Suprapubic skin (tissue), 4 donors: ENCODE data around the gene UBE2N. TPM values are rescaled to one million over a fixed set of nuclear protein-coding genes. Genes with fewer than 3 reads are reported as not detected.

Experiments used
- DNase-seq, 2 donors: peaks; one replicate each; pipeline ENCODE4 v3.0.0-alpha.2; 2019; ENCODE audit warnings: low spot score in 2 of 2
- H3K27ac ChIP-seq: fragments of 200-600 bp; sonication (generic); one replicate; pipeline ENCODE4 v1.5.1; 2019
- H3K27me3 ChIP-seq: fragments of 200-600 bp; sonication (generic); one replicate; pipeline ENCODE4 v1.5.1; 2019
- H3K36me3 ChIP-seq: fragments of 200-600 bp; sonication (generic); one replicate; pipeline ENCODE4 v1.5.1; 2019
- H3K4me1 ChIP-seq: fragments of 200-600 bp; sonication (generic); one replicate; pipeline ENCODE4 v1.5.1; 2019
- H3K4me3 ChIP-seq: fragments of 200-600 bp; sonication (generic); one replicate; pipeline ENCODE4 v1.5.1; 2019; ENCODE audit warnings: mild to moderate bottlenecking
- H3K9me3 ChIP-seq: fragments of 200-600 bp; sonication (generic); one replicate; pipeline ENCODE4 v1.5.1; 2019
- CTCF ChIP-seq, 2 donors: fragments of 200-600 bp in 1 of 2; fragments of 450-650 bp in 1 of 2; sonication (generic) in 1 of 2; IDR thresholded peaks; one replicate each; pipeline ENCODE4 v1.5.1; 2016 to 2019; ENCODE audit warnings: antibody characterized with exemption in 2 of 2, mild to moderate bottlenecking in 1 of 2, moderate library complexity in 1 of 2
- EP300 ChIP-seq: sonication (generic); formaldehyde crosslinking; IDR thresholded peaks from one replicate; pipeline ENCODE4 v1.6.1; 2017; ENCODE audit warnings: antibody characterized with exemption
- POLR2A ChIP-seq, 2 donors: fragments of 450-650 bp; IDR thresholded peaks; one replicate each; pipeline ENCODE4 v1.6.1; 2017; ENCODE audit warnings: antibody characterized with exemption in 2 of 2, mild to moderate bottlenecking in 2 of 2, moderate library complexity in 2 of 2
- POLR2AphosphoS5 ChIP-seq, 3 donors: sonication (generic); formaldehyde crosslinking; IDR thresholded peaks; one replicate each; pipeline ENCODE4 v1.6.1; 2017; ENCODE audit warnings: antibody characterized with exemption in 3 of 3
- WGBS: methylation state at CpG from one replicate; pipeline ENCODE4 v1.1.5; 2018; 5-methylcytosine and 5-hydroxymethylcytosine counted together
- total RNA-seq, 4 donors: library from RNA; depleted of rRNA; stranded (reverse); fragments of >200 nt; gene quantifications; one replicate each; pipeline ENCODE4 v1.1.0, GENCODE V29; 2016

UBE2N gene
- total RNA-seq, 4 donors from 2014 or later: 23.1 to 71.3 (median 54.3) TPM

GRCh38 chr12:93368766-93369165 lies 73.0 kb downstream of the UBE2N start:
- Histone ChIP-seq H3K4me3 (no peak overlapping the region), H3K4me1 (no peaks in the 10 kb centered on the region), H3K9me3 (no peaks in the 10 kb centered on the region), H3K36me3 (no peaks in the 10 kb centered on the region), H3K27ac (no peak overlapping the region), H3K27me3 (no peaks in the 10 kb centered on the region)
- TF ChIP-seq EP300 (no peak), POLR2AphosphoS5 (IDR thresholded peaks at IDR 0.05) (no peak), POLR2A (IDR thresholded peaks at IDR 0.05) (no peak)
- 97% methylated on average over 3 of the region's 3 CpGs for WGBS
- DNase-seq: no peak

- H3K27me3 ChIP-seq: no peaks in the 10 kb centered on the region
- DNase-seq: no peak
- H3K4me1 ChIP-seq: no peaks in the 10 kb centered on the region
- no peaks in the 10 kb centered on the region for H3K36me3 ChIP-seq
- no peaks in the 10 kb centered on the region for H3K9me3 ChIP-seq
- no peak overlapping the region for H3K4me3 ChIP-seq
- no peak overlapping the region for H3K27ac ChIP-seq
- no peak for TF ChIP-seq CTCF (IDR thresholded peaks at IDR 0.05)
- no peak for TF ChIP-seq EP300
- no peak for TF ChIP-seq POLR2A (IDR thresholded peaks at IDR 0.05)
- no peak for TF ChIP-seq POLR2AphosphoS5 (IDR thresholded peaks at IDR 0.05)
- 69% methylated on average over 4 of the region's 4 CpGs for WGBS
Observed at GRCh38 chr12:93366422-93366821, 75.3 kb downstream of the UBE2N start.

- 73% methylated on average over 7 of the region's 7 CpGs for WGBS
- H3K27me3 ChIP-seq: no peaks in the 10 kb centered on the region
- no peak for TF ChIP-seq POLR2AphosphoS5 (IDR thresholded peaks at IDR 0.05)
Observed at GRCh38 chr12:93365616-93366405, 75.9 kb downstream of the UBE2N start.

GRCh38 chr12:93363841-93364297 lies 77.9 kb downstream of the UBE2N start:
- no peak for TF ChIP-seq EP300
- TF ChIP-seq CTCF (IDR thresholded peaks at IDR 0.05): no peak
- no peak for TF ChIP-seq POLR2A (IDR thresholded peaks at IDR 0.05)
- no peak for TF ChIP-seq POLR2AphosphoS5 (IDR thresholded peaks at IDR 0.05)
- Histone ChIP-seq H3K27me3 (no peaks in the 10 kb centered on the region), H3K36me3 (no peaks in the 10 kb centered on the region), H3K4me1 (no peaks in the 10 kb centered on the region), H3K27ac (no peak overlapping the region), H3K4me3 (no peak overlapping the region), H3K9me3 (no peaks in the 10 kb centered on the region)
- 75% methylated on average over 3 of the region's 3 CpGs for WGBS
- no peak for DNase-seq

More at GRCh38 chr12:93365616-93366405, 75.9 kb downstream of the UBE2N start:
- no peak for DNase-seq
- Histone ChIP-seq H3K36me3 (no peaks in the 10 kb centered on the region), H3K4me3 (no peak overlapping the region), H3K27ac (no peak overlapping the region), H3K9me3 (no peaks in the 10 kb centered on the region), H3K4me1 (no peaks in the 10 kb centered on the region)

GRCh38 chr12:93361151-93361919 lies 80.4 kb downstream of the UBE2N start:
- no peak for DNase-seq
- TF ChIP-seq EP300: no peak
- TF ChIP-seq POLR2A (IDR thresholded peaks at IDR 0.05): no peak
- no peak for TF ChIP-seq CTCF (IDR thresholded peaks at IDR 0.05)
- no peak overlapping the region for H3K4me3 ChIP-seq
- no peaks in the 10 kb centered on the region for H3K9me3 ChIP-seq
- WGBS: 74% methylated on average over 5 of the region's 5 CpGs
- no peak overlapping the region for H3K27ac ChIP-seq
- no peaks in the 10 kb centered on the region for H3K36me3 ChIP-seq
- H3K27me3 ChIP-seq: no peaks in the 10 kb centered on the region
- no peaks in the 10 kb centered on the region for H3K4me1 ChIP-seq

- no peak overlapping the region for H3K27ac ChIP-seq
- 68% methylated on average over 2 of the region's 2 CpGs for WGBS
Observed at GRCh38 chr12:93360688-93361087, 81.1 kb downstream of the UBE2N start.

More at GRCh38 chr12:93360688-93361087, 81.1 kb downstream of the UBE2N start:
- Histone ChIP-seq H3K4me1 (no peaks in the 10 kb centered on the region), H3K4me3 (no peak overlapping the region), H3K36me3 (no peaks in the 10 kb centered on the region), H3K27me3 (no peaks in the 10 kb centered on the region), H3K9me3 (no peaks in the 10 kb centered on the region)
- TF ChIP-seq CTCF (IDR thresholded peaks at IDR 0.05) (no peak), POLR2A (IDR thresholded peaks at IDR 0.05) (no peak), EP300 (no peak), POLR2AphosphoS5 (IDR thresholded peaks at IDR 0.05) (no peak)
- DNase-seq: no peak
